ENCODE results near the gene NBAS.

Gene NBAS

DNA sequence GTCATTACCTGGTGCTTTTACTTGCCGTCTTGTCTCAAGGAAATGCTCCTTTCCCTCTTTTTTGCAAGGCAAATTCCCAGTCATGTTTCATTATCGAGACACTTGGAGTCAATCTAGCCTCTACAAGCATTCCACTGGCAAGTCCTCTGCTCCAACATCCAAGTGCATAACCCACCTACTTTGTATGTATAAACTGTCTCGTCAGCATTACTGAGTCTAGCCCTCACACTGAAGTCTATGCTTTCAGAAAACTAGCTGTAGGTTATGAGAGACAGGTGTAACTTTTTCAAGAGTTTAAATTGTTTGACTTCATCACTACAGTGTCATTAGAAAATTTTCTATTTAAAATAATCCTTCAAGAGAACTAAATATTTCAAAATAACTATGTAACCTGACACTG is 319.2 kb downstream of the NBAS start:
- Histone ChIP-seq H3K9me3 (ENCODE audit: control insufficient read depth, insufficient read depth, low read length) (no peaks in the 10 kb centered on the region), H3K9ac (ENCODE audit: low read depth, low read length) (no peak overlapping the region), H3K4me3 (ENCODE audit: low read depth, low read length) (no peak overlapping the region), H3K27me3 (ENCODE audit: control insufficient read depth, insufficient read depth, low read length) (no peaks in the 10 kb centered on the region), H3K36me3 (ENCODE audit: control insufficient read depth, insufficient read depth, low read length) (no peaks in the 10 kb centered on the region), H3K4me1 (ENCODE audit: control insufficient read depth, insufficient read depth, low read length) (peaks cover 8% of the 10 kb centered on the region; the same call in 1 of the 2 replicates), H3K27ac (ENCODE audit: low read depth, low read length) (no peak overlapping the region)

DNA sequence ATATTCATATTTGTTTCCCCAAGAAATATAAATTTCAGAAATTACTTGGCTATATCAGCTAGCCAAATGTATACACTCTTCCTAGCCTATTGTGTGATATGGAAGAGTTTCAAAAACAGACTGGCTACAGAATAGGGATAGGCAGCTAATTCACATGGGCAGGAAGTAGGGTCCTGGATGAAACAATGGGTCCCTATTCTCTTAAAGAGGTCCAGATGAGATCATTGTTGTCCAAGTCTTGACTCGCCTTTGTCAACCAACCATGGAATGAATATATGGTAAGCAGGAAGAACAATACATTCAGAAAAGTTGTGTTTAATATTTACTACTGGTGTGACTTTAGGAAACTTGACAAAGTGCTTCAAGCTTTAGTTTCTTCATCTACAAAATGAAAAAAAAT is 319.9 kb downstream of the NBAS start:
- Histone ChIP-seq H3K9ac (ENCODE audit: low read depth, low read length) (no peak overlapping the region), H3K4me3 (ENCODE audit: low read depth, low read length) (no peak overlapping the region), H3K4me1 (ENCODE audit: control insufficient read depth, insufficient read depth, low read length) (peaks cover 8% of the 10 kb centered on the region; the same call in 1 of the 2 replicates), H3K27me3 (ENCODE audit: control insufficient read depth, insufficient read depth, low read length) (no peaks in the 10 kb centered on the region), H3K36me3 (ENCODE audit: control insufficient read depth, insufficient read depth, low read length) (no peaks in the 10 kb centered on the region), H3K9me3 (ENCODE audit: control insufficient read depth, insufficient read depth, low read length) (no peaks in the 10 kb centered on the region), H3K27ac (ENCODE audit: low read depth, low read length) (no peak overlapping the region)

DNA sequence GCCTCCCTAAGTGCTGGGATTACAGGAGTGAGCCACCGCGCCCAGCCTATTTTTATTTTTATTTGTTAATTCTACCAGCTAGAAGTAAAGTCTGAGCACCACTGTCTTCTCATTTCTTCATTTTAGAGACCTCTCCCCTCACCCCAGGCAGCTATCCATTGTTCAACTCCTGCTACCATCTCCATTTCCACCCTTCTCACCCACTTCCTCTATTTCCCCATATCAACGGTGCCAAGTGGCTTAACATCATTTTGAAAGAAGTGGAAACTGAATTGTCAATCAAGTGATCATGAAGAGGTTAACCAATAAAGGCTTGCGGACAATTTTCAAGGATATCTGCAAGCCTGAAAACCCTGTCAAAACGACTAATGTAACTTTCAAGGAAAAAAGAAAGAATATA is 323.1 kb downstream of the NBAS start:
- peaks cover 8% of the 10 kb centered on the region; the same call in 1 of the 2 replicates for H3K4me1 ChIP-seq (ENCODE audit: control insufficient read depth, insufficient read depth, low read length)

DNA sequence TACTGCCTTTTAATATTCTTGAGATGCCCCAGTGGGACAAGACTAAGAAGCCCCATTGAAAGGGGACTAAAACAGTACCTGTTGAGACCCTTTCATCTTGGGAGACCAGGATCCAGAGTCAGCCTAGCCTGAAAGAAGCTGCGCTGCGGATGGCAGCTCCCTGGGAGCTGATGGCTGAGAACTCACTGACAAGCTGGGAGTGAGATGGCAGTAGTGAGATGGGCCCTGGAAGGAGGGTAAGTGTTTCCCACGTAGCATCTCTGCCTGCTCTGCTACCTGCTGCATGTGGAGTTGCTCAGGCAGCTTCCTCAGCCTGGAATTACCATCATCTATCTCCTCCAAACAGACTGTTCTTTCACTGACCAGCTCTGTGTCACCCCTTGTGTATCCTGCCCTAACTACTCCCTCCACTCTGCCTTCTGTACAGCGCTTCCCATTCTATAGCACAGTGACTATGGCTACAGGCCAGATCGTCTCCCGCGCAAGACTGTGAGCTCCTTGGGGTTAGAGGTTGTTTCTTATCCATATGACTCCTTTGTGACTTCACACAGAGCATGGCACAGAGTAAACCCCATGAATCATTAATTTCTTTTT is 330.4 kb downstream of the NBAS start:
- Histone ChIP-seq H3K9ac (ENCODE audit: low read depth, low read length) (no peak overlapping the region), H3K27me3 (ENCODE audit: control insufficient read depth, insufficient read depth, low read length) (no peaks in the 10 kb centered on the region), H3K4me1 (ENCODE audit: control insufficient read depth, insufficient read depth, low read length) (no peaks in the 10 kb centered on the region)

More for the DNA sequence above, 323.1 kb downstream of the NBAS start:
- H3K9ac ChIP-seq (ENCODE audit: low read depth, low read length) = no peak overlapping the region
- no peaks in the 10 kb centered on the region for H3K27me3 ChIP-seq (ENCODE audit: control insufficient read depth, insufficient read depth, low read length)
- no peak overlapping the region for H3K27ac ChIP-seq (ENCODE audit: low read depth, low read length)
- no peak overlapping the region for H3K4me3 ChIP-seq (ENCODE audit: low read depth, low read length)
- no peaks in the 10 kb centered on the region for H3K36me3 ChIP-seq (ENCODE audit: control insufficient read depth, insufficient read depth, low read length)
- H3K9me3 ChIP-seq (ENCODE audit: control insufficient read depth, insufficient read depth, low read length) = no peaks in the 10 kb centered on the region

DNA sequence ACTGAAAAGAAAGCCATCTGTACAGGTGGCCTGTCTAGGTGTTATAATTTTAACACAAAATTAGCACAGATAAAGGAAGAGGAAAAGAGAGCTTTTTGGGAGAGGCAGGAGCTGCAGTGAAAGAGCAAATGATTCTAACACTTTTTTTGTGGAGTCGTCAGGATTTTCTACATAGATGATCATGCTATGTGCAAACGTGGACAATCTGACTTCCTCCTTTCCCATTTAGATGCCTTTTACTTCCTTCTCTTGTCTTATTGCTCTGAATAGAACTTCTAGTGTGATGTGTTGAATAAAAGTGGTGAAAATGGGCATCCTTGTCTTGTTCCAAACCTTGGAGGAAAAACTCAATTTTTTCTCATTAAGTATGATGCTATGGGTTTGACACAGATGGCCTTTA is 334.5 kb downstream of the NBAS start:
- Histone ChIP-seq H3K9ac (ENCODE audit: low read depth, low read length) (no peak overlapping the region), H3K27ac (ENCODE audit: low read depth, low read length) (no peak overlapping the region), H3K27me3 (ENCODE audit: control insufficient read depth, insufficient read depth, low read length) (no peaks in the 10 kb centered on the region), H3K4me1 (ENCODE audit: control insufficient read depth, insufficient read depth, low read length) (no peaks in the 10 kb centered on the region), H3K9me3 (ENCODE audit: control insufficient read depth, insufficient read depth, low read length) (no peaks in the 10 kb centered on the region), H3K4me3 (ENCODE audit: low read depth, low read length) (no peak overlapping the region), H3K36me3 (ENCODE audit: control insufficient read depth, insufficient read depth, low read length) (no peaks in the 10 kb centered on the region)

More for the DNA sequence above, 330.4 kb downstream of the NBAS start:
- no peaks in the 10 kb centered on the region for H3K36me3 ChIP-seq (ENCODE audit: control insufficient read depth, insufficient read depth, low read length)
- H3K4me3 ChIP-seq (ENCODE audit: low read depth, low read length) = no peak overlapping the region
- H3K9me3 ChIP-seq (ENCODE audit: control insufficient read depth, insufficient read depth, low read length) = no peaks in the 10 kb centered on the region
- H3K27ac ChIP-seq (ENCODE audit: low read depth, low read length) = no peak overlapping the region

DNA sequence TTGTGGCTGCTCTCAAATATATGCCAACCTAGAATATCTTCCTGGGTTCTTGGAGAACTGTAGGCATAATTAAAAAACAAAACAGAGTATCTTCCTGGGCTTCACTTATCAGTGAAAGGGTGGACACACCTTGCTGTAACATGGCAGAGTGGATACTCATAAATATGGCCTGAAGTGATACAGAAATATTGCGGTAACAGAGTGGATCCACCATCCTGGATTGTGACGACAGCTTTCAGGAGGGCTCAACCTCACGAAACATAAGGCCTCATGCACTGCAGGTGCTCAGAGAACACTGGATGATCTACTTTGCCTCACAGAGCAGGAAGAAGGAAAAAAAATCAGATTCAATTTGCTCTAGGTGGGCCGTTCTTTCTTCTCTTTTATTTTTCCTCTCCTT is 336.0 kb downstream of the NBAS start:
- Histone ChIP-seq H3K9ac (ENCODE audit: low read depth, low read length) (no peak overlapping the region), H3K9me3 (ENCODE audit: control insufficient read depth, insufficient read depth, low read length) (no peaks in the 10 kb centered on the region; the same call in 1 of the 2 replicates), H3K27ac (ENCODE audit: low read depth, low read length) (no peak overlapping the region), H3K36me3 (ENCODE audit: control insufficient read depth, insufficient read depth, low read length) (no peaks in the 10 kb centered on the region), H3K4me1 (ENCODE audit: control insufficient read depth, insufficient read depth, low read length) (no peaks in the 10 kb centered on the region), H3K4me3 (ENCODE audit: low read depth, low read length) (no peak overlapping the region), H3K27me3 (ENCODE audit: control insufficient read depth, insufficient read depth, low read length) (no peaks in the 10 kb centered on the region)

DNA sequence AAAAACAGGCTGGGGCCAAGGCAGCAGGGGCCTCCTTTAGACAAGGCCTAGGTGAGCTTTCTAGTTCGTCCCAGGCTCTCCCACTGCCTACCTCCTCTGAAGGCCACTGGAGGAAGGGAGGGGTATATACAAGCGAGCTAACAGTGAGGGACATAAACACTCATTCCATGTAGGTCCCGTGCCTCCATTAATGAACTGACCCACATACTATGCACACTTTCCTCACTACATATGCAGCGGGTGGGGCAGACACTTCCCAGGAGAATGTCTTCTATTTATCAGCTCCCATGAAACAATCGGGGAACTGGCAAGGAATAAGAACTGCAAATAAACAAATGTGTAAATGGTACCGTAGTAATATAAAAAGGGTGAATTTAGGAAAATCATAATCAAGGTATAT is 336.5 kb downstream of the NBAS start:
- no peaks in the 10 kb centered on the region for H3K27me3 ChIP-seq (ENCODE audit: control insufficient read depth, insufficient read depth, low read length)
- H3K4me3 ChIP-seq (ENCODE audit: low read depth, low read length) = no peak overlapping the region
- H3K9me3 ChIP-seq (ENCODE audit: control insufficient read depth, insufficient read depth, low read length) = no peaks in the 10 kb centered on the region; the same call in 1 of the 2 replicates
- no peak overlapping the region for H3K27ac ChIP-seq (ENCODE audit: low read depth, low read length)
- H3K4me1 ChIP-seq (ENCODE audit: control insufficient read depth, insufficient read depth, low read length) = no peaks in the 10 kb centered on the region
- H3K9ac ChIP-seq (ENCODE audit: low read depth, low read length) = no peak overlapping the region
- no peaks in the 10 kb centered on the region for H3K36me3 ChIP-seq (ENCODE audit: control insufficient read depth, insufficient read depth, low read length)

DNA sequence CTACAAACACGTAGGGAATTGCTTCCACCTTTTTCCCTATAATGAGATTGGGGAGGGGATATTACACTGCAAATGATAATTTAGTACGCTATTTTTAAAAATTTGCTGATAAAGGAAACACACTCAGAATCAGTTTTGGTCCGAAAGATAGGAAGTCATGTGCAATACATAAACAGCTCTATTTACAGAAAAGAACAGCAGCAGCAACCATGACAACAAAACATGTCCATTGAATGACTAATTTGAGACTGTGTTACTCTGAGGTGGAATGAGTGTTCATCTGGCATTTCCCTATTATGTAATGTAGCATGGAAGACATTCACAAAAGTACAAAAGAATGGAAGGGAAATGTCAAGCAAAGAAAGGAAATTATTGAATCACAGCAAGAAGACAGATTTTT is 337.2 kb downstream of the NBAS start:
- Histone ChIP-seq H3K4me3 (ENCODE audit: low read depth, low read length) (no peak overlapping the region), H3K36me3 (ENCODE audit: control insufficient read depth, insufficient read depth, low read length) (no peaks in the 10 kb centered on the region), H3K4me1 (ENCODE audit: control insufficient read depth, insufficient read depth, low read length) (no peaks in the 10 kb centered on the region), H3K27me3 (ENCODE audit: control insufficient read depth, insufficient read depth, low read length) (no peaks in the 10 kb centered on the region), H3K9me3 (ENCODE audit: control insufficient read depth, insufficient read depth, low read length) (no peaks in the 10 kb centered on the region; the same call in 1 of the 2 replicates), H3K27ac (ENCODE audit: low read depth, low read length) (no peak overlapping the region), H3K9ac (ENCODE audit: low read depth, low read length) (no peak overlapping the region)

DNA sequence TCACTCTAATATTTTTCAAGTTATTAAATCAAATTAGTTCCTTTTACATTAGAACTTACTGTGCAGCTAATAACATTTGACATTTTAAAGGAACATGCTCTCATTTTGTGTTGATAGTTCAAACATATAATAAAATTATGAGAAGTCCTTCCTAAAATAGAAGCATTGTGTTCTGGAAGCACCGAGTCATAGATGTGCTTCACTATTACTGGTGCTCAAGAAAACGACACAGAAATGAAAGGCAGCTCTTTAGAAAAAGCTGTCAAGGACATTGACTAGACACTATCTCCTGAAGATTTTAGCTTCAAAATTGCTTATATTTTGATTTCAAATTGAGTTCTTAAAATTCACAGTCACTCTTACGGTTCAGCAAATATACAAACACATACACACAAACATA is 338.3 kb downstream of the NBAS start:
- Histone ChIP-seq H3K9ac (ENCODE audit: low read depth, low read length) (no peak overlapping the region), H3K4me1 (ENCODE audit: control insufficient read depth, insufficient read depth, low read length) (no peaks in the 10 kb centered on the region), H3K4me3 (ENCODE audit: low read depth, low read length) (no peak overlapping the region), H3K27ac (ENCODE audit: low read depth, low read length) (no peak overlapping the region), H3K27me3 (ENCODE audit: control insufficient read depth, insufficient read depth, low read length) (no peaks in the 10 kb centered on the region), H3K9me3 (ENCODE audit: control insufficient read depth, insufficient read depth, low read length) (no peaks in the 10 kb centered on the region; the same call in 1 of the 2 replicates), H3K36me3 (ENCODE audit: control insufficient read depth, insufficient read depth, low read length) (peaks cover 4% of the 10 kb centered on the region; the same call in 1 of the 2 replicates)

DNA sequence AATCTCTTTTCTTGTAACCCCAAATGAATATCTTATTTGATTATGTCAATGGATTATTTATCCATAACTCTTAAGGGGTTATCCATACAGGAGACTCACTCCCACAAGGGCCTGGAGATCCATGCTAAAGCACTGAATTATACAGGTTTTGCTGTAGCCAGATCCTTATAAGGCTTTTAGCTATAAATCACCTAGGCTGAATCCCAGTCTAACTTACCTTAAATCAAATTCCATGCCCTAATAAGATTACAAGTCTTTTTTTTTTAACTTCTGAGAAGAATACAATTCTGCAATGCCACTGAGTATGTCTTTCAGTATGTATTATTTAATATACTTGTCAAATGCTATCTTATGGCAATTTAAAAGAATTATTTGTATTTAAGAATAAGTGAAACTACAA is 340.5 kb downstream of the NBAS start:
- Histone ChIP-seq H3K36me3 (ENCODE audit: control insufficient read depth, insufficient read depth, low read length) (peaks cover 4% of the 10 kb centered on the region; the same call in 1 of the 2 replicates), H3K4me1 (ENCODE audit: control insufficient read depth, insufficient read depth, low read length) (no peaks in the 10 kb centered on the region), H3K4me3 (ENCODE audit: low read depth, low read length) (no peak overlapping the region), H3K27ac (ENCODE audit: low read depth, low read length) (no peak overlapping the region), H3K27me3 (ENCODE audit: control insufficient read depth, insufficient read depth, low read length) (no peaks in the 10 kb centered on the region), H3K9ac (ENCODE audit: low read depth, low read length) (no peak overlapping the region), H3K9me3 (ENCODE audit: control insufficient read depth, insufficient read depth, low read length) (no peaks in the 10 kb centered on the region; the same call in 1 of the 2 replicates)

DNA sequence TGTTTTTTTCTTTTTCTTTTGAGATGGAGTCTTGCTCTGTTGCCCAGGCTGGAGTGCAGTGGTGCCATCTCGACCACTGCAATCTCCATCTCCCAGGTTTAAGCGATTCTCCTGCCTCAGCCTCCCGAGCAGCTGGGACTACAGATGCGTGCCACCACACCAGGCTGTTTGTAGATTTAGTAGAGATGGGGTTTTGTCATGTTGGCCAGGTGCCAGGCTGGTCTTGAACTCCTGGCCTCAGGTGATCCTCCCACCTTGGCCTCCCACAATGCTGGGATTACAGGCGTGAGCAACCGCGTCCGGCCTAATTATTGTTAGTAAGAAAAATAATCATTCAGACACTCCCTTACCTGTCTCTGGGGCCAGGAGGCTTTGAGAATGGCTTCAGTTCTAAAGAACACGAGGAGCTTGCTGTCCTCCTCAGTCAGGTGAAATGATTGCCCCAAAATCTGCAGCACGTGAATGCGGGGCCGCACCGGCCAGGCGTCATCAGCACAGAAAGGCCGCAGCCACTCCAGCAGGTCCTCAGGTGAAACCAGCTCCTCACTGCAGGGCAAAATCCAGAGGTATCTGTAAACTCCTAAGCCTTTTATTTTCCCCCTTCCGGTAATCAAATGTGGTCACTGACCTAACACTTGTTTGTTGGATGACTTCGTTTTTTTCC is 342.6 kb downstream of the NBAS start:
- no peak overlapping the region for H3K4me3 ChIP-seq (ENCODE audit: low read depth, low read length)
- H3K9me3 ChIP-seq (ENCODE audit: control insufficient read depth, insufficient read depth, low read length) = no peaks in the 10 kb centered on the region; the same call in 1 of the 2 replicates
- H3K4me1 ChIP-seq (ENCODE audit: control insufficient read depth, insufficient read depth, low read length) = no peaks in the 10 kb centered on the region
- H3K36me3 ChIP-seq (ENCODE audit: control insufficient read depth, insufficient read depth, low read length) = peaks cover 4% of the 10 kb centered on the region; the same call in 1 of the 2 replicates
- no peaks in the 10 kb centered on the region for H3K27me3 ChIP-seq (ENCODE audit: control insufficient read depth, insufficient read depth, low read length)
- H3K27ac ChIP-seq (ENCODE audit: low read depth, low read length) = no peak overlapping the region
- H3K9ac ChIP-seq (ENCODE audit: low read depth, low read length) = no peak overlapping the region
